A673 (cell line): Measurements from ENCODE around the gene DPF3.

Source experiments
- CTCF ChIP-seq: fragments of 300-800, 200-600 bp; sonication (generic); conservative IDR thresholded peaks from 2 replicates; pipeline ENCODE4 v1.5.1; 2017; ENCODE audit warnings: low read depth, mild to moderate bottlenecking, antibody characterized with exemption, low read length, moderate library complexity, mixed read lengths
- EZH2 ChIP-seq: fragments of 200-600 bp; sonication (generic); IDR thresholded peaks from 2 replicates; pipeline ENCODE4 v1.6.1; 2017; ENCODE audit warnings: borderline replicate concordance, low read depth, mild to moderate bottlenecking, mixed read lengths, antibody characterized with exemption, low read length; ENCODE audit not compliant: poor library complexity, severe bottlenecking

GRCh38 chr14:72649603-72650227, 244.2 kb downstream of the DPF3 start:
- TF ChIP-seq CTCF (no peak), EZH2 (no peak)
